Kidney epithelial cell (primary cell): Measurements from ENCODE around the gene RNF152. TPM values are rescaled to one million over a fixed set of nuclear protein-coding genes. Genes with fewer than 3 reads are reported as not detected.

Experiments
- DNase-seq: peaks from one replicate; pipeline ENCODE4 v3.0.0-alpha.2; 2010; ENCODE audit warnings: low read depth
- H3K27me3 ChIP-seq: 2 replicates; pipeline ENCODE4 v1.6.0; 2011; ENCODE audit warnings: low read length; ENCODE audit not compliant: control insufficient read depth, insufficient read depth
- H3K36me3 ChIP-seq: 2 replicates; pipeline ENCODE4 v1.5.1; 2011; ENCODE audit warnings: low read length; ENCODE audit not compliant: control insufficient read depth, insufficient read depth
- H3K4me3 ChIP-seq: 2 replicates; pipeline ENCODE4 v1.5.1; 2011; ENCODE audit warnings: low read depth, mild to moderate bottlenecking, control low read depth, low read length
- CTCF ChIP-seq: IDR thresholded peaks from 2 replicates; pipeline ENCODE4 v1.5.1; 2011; ENCODE audit warnings: mild to moderate bottlenecking, moderate library complexity, low read length, control low read depth, inconsistent platforms; ENCODE audit not compliant: insufficient read depth, poor library complexity, severe bottlenecking
- total RNA-seq: library from RNA; depleted of rRNA; stranded (reverse); fragments of >200 nt; gene quantifications from 2 replicates; pipeline ENCODE4 v1.2.3, GENCODE V29; 2015

Gene RNF152
- 4.7 and 10.2 TPM in 2 replicates for total RNA-seq

GRCh38 chr18:61892683-61893308, at the start of gene RNF152:
TSS of gene RNF152 (minus strand) at chr18:61893007. CDS start at chr18:61816463, 76,544 bp downstream.
- H3K36me3 ChIP-seq, result no peaks in the 10 kb centered on the region
- no peak for TF ChIP-seq CTCF
- H3K4me3 ChIP-seq, result peak within 1 kb of the TSS; percentile 68
- peaks cover 7% of the 10 kb centered on the region for H3K27me3 ChIP-seq
- DNase-seq, result no peak

GRCh38 chr18:61941948-61942471, 49.2 kb upstream of the RNF152 start:
- Histone ChIP-seq H3K27me3 (no peaks in the 10 kb centered on the region), H3K36me3 (no peaks in the 10 kb centered on the region), H3K4me3 (no peak overlapping the region)
- no peak for TF ChIP-seq CTCF
- no peak for DNase-seq

- H3K36me3 ChIP-seq, result no peaks in the 10 kb centered on the region
- no peak overlapping the region for H3K4me3 ChIP-seq
- no peaks in the 10 kb centered on the region for H3K27me3 ChIP-seq
- no peak for TF ChIP-seq CTCF
- DNase-seq, result no peak
Measured at GRCh38 chr18:61939046-61939674, 46.4 kb upstream of the RNF152 start.

GRCh38 chr18:61935362-61935761, 42.6 kb upstream of the RNF152 start:
- TF ChIP-seq CTCF, result no peak
- no peak for DNase-seq
- no peaks in the 10 kb centered on the region for H3K36me3 ChIP-seq
- no peaks in the 10 kb centered on the region for H3K27me3 ChIP-seq
- no peak overlapping the region for H3K4me3 ChIP-seq

GRCh38 chr18:61931654-61932379, 39.0 kb upstream of the RNF152 start:
- no peak overlapping the region for H3K4me3 ChIP-seq
- H3K36me3 ChIP-seq, result no peaks in the 10 kb centered on the region
- DNase-seq, result no peak
- no peak for TF ChIP-seq CTCF
- no peaks in the 10 kb centered on the region for H3K27me3 ChIP-seq
